TTC549 (cell line): ENCODE measurements around the gene EPB41L4A.

Experiments used
- FAIRE-seq: peaks from 2 replicates; lab custom pipeline; 2012; peaks lifted over from hg19 to GRCh38; lab: Jason Lieb, UNC

Gene EPB41L4A

GRCh38 chr5:112355058-112355685 lies 63.9 kb downstream of the EPB41L4A start:
- FAIRE-seq: no peak

GRCh38 chr5:112353678-112354077 lies 65.4 kb downstream of the EPB41L4A start:
- FAIRE-seq: no peak

GRCh38 chr5:112351225-112351624 lies 67.9 kb downstream of the EPB41L4A start:
- FAIRE-seq: no peak

GRCh38 chr5:112350626-112351025 lies 68.5 kb downstream of the EPB41L4A start:
- FAIRE-seq: no peak

- no peak for FAIRE-seq
Measured at GRCh38 chr5:112349371-112349770, 69.7 kb downstream of the EPB41L4A start.

- FAIRE-seq: no peak
Measured at GRCh38 chr5:112348915-112349314, 70.2 kb downstream of the EPB41L4A start.

- FAIRE-seq: no peak
Measured at GRCh38 chr5:112348387-112348786, 70.7 kb downstream of the EPB41L4A start.

GRCh38 chr5:112346411-112347044 lies 72.5 kb downstream of the EPB41L4A start:
- FAIRE-seq: no peak

GRCh38 chr5:112344540-112344939 lies 74.5 kb downstream of the EPB41L4A start:
- no peak for FAIRE-seq

GRCh38 chr5:112342389-112342788 lies 76.7 kb downstream of the EPB41L4A start:
- FAIRE-seq: no peak

GRCh38 chr5:112339761-112340160 lies 79.3 kb downstream of the EPB41L4A start:
- FAIRE-seq: no peak

- FAIRE-seq: no peak
Measured at GRCh38 chr5:112338681-112339337, 80.3 kb downstream of the EPB41L4A start.

- no peak for FAIRE-seq
Measured at GRCh38 chr5:112333331-112333781, 85.7 kb downstream of the EPB41L4A start.

GRCh38 chr5:112331892-112332291 lies 87.2 kb downstream of the EPB41L4A start:
- no peak for FAIRE-seq

GRCh38 chr5:112329419-112330090 lies 89.5 kb downstream of the EPB41L4A start:
- FAIRE-seq: no peak

GRCh38 chr5:112323166-112323565 lies 95.9 kb downstream of the EPB41L4A start:
- FAIRE-seq: no peak

- no peak for FAIRE-seq
Measured at GRCh38 chr5:112320408-112320807, 98.7 kb downstream of the EPB41L4A start.

- FAIRE-seq: no peak
Measured at GRCh38 chr5:112318346-112318745, 100.7 kb downstream of the EPB41L4A start.

- no peak for FAIRE-seq
Measured at GRCh38 chr5:112317866-112318265, 101.2 kb downstream of the EPB41L4A start.

GRCh38 chr5:112316731-112317130 lies 102.3 kb downstream of the EPB41L4A start:
- FAIRE-seq: no peak

- no peak for FAIRE-seq
Measured at GRCh38 chr5:112316006-112316405, 103.1 kb downstream of the EPB41L4A start.

GRCh38 chr5:112312295-112313275 lies 106.5 kb downstream of the EPB41L4A start:
- no peak for FAIRE-seq
